Activated CD4-positive, alpha-beta T cell treated with anti-CD3 and anti-CD28 coated beads, Interleukin-2, Interleukin-4, amounts not matched to agents 100 ng/mL and 50 ng/mL, durations not matched to agents 16 hours and 8 hours (primary cell): ENCODE results near the gene SORCS2.

ENCODE experiments used
- DNase-seq: peaks from one replicate; pipeline ENCODE4 v3.0.0-alpha.2; 2020; ENCODE audit warnings: low spot score

SORCS2 gene

DNA sequence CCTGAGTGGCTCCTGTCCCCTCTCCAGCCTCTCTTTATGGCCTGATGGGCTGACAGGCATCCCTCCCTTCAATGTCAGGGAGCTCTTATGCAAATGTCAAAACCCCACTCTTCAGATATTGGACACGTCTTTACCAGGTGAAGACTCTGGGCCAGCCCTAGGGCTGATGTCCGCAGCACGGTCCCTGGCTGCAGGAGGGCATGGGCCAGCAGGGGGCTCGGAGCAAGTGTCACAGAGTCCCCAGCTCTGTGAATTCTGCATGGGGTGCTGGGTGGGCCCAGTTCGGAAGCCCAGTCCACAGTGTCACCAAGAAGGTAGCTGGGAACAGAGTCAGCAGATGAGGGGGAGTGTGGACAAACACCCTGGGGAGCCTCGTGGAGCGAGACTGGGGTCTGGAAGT lies 282.0 kb downstream of the SORCS2 start:
- DNase-seq, result no peak

DNA sequence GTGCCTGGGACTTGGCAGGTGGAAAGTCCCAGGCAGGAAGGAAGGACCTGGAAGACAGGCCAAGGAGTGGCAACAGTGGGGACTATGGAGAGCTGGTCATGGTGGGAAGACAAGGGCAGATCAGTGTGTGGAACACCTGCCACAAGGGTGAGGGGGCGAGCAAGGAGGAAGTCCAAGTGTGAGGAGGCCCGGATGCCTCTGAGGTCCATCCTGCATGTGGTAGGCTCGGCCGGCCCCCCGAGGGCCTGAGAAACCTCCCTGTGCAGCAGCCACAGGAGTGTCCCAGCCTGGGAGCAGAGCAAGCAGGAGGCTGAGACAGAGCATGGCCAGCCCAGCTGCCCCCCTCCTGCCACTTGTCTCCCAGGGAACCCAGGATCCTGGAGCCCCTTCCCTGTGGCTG lies 282.9 kb downstream of the SORCS2 start:
- DNase-seq, result no peak

DNA sequence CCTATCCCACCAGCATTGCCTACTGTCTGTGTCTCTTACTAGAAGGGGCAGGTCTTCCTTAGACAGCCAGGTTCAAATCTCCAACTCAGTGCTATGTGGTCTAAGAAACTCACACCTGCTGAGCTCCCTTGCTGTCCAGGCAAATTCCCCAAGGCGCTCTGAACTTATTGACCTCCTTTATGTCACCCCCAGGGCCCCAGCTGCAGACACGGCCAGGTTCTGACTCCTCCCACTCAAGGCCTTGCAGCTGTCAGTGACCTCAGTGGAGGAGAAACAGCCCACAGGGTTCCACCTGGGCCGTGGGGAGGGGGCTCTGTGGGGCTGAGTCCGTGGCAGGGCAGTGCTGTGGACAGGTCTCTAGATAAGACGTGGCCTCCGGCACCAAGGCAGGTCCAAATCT lies 284.5 kb downstream of the SORCS2 start:
- no peak for DNase-seq

DNA sequence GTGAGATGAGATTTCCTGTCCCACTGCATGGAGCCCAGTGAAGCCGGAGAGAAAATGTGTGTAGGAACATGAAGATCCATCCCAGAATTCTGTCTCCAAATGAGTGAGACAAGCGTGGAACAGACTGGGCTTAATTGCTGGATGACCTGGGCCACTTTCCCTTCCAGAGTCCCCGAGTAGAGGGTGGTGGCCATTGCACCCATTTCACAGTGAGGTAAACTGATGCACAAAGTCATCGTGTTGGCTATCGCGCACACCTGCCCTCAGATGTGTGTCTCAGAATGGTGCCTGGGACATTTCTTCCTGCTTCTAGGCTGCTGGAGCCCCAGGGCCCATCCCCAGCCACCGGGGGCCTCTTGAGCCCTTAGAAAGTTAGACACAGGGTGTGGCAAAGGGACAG lies 285.4 kb downstream of the SORCS2 start:
- no peak for DNase-seq

DNA sequence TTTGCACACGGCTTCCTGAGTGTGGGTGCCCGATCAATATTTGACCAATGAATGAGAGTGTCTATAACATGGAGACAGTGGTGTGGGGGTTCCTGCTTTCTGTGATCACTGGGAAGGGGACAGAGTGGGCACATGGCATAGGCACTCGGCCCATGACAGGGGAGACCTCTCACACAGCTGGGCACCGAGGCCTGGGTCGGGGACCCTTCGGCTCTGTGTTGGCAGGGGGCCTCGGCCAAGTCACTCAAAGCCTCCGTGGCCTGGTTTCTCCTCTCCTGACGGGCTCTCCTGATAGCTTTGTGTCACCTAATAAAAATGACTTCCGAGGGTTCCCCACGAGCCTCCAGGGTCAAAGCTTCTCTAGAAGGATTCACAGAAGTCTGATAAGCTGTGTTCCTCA lies 286.3 kb downstream of the SORCS2 start:
- DNase-seq, result no peak

DNA sequence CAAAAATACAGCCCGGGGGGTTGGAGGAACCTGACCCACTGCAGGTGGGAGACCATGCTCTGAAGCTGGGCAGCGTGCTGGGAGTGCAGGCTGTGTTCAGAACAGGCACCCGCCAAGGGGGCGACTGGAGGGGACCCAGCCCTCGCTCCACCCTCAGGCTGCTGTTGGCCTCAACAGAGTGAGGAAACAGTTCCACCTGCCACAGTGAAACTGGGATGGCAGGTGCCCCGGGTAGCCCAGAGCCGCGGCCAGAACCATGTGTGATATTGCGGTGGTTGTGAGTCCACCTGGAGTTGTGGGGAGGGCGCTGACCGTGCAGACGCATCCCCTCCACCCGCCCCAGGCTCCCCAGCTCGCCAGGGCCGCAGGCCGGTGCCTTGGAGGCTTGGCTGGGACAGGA lies 288.1 kb downstream of the SORCS2 start:
- DNase-seq, result no peak

DNA sequence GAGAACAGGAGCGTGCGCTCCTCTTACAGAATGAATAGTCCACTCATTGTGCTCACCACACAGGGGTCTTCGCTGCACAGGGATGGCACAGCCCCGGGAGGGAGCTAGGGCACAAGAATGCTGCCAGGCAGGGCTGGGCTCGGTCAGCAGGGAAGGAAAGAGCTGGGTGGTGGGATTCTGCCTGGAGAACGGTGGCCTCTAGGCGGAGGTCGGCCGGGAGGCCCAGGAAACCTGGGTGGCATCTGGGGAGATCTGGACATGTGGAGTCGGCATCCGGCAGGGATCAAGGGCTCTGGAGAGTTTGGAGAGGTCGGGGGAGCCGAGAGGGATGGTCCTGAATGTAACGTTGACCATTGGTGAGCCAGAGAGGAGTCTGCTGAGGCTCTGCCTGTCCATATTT lies 288.9 kb downstream of the SORCS2 start:
- DNase-seq, result no peak

DNA sequence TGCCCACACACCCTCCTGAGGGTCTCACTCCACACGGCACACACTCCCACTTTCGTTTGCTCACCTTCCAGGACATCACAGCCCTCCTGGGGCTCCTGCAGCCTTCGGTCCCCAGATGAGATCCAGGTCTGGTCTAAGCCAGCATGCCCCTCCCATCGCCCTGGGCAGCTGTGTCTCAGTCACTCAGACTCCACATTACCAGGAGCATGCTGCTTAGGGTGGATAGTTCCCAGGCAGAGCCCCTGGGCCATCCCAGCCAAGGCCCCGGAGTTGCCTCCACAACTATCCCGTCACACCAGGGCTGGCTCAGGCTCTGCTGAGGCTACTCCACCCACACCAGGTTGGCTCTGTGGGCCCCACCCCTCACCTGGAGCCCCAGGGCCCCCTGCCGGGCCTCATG lies 292.8 kb downstream of the SORCS2 start:
- DNase-seq, result no peak

DNA sequence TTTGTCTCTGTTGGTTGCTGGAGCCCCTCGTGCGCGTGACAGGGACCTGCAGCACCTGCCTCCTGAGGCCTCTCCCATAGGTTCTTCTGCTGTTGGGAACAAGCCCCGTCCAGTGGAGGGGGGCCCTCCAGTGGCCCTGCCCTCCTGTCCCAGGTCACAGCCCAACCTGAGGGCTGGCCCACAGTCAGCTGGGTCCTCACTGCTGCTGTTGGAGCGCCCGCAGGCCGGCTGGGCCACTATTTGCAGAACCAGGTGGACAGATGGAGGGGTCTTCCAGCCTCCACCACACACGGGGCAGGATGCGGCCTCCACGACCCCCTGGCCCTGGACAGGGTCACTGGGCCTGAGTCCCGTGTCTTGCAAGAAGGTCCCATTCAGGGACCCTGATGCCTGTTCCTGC lies 293.8 kb downstream of the SORCS2 start:
- no peak for DNase-seq

DNA sequence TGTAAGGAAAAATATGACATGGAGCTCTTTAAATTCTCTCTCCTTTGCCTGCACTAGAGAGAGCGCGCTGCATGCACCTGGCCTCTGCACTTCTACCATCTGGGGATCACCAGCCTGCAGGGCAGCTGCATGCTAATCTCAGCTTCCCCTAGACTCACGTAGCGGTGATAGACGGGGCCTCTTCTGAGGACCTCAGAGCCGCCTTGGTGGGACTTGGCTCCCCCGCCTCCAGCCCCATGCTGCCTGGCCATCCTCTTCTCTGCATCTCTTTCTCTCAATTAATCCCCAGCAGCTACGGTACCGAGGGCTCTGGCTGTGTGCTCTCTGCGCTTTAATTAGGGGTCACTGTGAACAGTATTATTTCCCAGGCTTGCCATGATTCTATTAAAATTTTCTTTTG lies 295.2 kb downstream of the SORCS2 start:
- no peak for DNase-seq

DNA sequence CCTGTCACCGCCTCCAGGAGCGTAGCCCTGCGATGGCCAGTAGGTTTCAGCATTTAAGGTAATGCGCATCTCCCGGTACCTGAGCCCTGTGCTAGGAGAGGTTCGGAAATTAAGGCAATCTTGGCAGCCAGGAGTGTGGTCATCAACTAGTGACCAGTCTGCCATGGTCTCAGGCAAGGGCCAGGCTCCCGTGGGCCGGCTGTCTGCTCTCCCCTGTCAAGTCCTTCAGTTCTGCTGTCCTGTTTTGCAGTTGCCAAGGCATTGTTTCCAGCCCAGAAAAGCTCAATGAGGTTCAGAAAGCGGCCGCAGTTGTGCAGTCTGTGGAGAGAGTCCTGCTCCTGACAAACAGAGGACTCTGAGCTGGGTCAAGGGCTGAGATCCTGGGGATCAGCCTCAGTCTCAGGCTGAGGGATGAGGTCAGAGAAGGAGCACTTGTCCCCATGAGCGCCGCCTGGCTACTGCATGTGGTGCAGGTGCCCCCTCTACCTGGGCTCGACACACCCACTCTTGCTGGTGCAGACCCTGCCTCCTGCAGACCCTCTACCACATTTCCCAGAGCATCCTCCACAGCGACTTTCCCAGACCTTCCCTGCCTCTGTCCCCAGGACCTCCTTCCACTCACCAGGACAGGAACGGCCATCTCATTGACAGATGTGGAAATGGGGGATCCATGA lies 295.8 kb downstream of the SORCS2 start:
- no peak for DNase-seq

DNA sequence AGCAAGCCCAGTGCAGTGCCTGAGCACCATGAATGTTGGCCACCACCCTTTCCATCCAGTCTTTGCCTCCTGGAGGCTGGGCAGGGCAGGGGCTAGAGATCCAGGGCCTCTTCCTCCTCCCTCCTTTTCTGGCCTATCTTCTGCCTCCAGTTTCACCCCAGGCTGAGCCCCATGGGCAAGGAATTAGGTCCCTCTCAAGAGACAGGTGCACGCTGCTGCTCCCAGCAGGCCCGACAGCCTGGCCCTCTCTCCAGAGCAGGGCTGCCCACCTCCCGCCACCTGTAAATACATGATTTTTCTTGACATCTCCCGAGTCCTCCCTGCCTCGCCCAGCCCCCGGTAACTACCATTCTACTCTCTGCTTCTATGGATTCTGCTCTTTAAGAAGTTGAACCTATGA lies 299.6 kb downstream of the SORCS2 start:
- no peak for DNase-seq

DNA sequence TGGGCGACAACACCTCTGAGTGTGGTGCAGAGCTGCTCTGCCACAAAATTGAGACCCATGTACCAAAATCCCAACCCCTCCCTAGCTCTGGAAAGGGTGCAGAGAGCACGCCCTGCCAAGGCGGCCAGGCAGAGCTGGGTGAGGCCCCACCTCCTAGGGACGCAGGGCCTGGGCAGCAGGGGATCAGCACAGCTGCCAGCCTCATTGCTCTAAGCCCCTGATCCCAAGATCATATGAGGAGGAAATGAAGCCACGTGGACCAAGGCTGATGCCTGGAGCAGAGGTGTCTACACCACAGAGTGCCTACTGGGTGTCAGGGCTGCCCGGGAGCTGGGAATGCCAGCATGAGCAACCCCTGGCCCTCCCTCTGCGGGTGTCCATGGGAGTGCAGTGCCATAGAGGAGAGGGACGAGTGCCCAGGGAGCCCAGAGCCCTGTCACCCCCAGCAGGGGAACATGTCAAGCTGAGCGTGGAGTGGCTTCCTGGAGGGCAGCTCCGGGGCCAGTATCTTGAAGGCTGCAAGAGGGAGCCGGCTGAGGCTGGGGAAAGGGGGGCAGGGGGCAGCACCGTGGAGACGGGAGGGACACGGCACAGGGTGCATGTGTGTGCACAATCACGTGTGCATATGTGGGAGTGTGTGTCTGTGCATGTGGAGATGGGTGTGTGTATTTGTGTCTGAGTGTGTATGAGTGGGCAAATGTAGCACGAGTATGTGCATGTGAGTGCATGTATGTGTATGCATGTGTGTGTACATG lies 306.3 kb downstream of the SORCS2 start:
- no peak for DNase-seq

DNA sequence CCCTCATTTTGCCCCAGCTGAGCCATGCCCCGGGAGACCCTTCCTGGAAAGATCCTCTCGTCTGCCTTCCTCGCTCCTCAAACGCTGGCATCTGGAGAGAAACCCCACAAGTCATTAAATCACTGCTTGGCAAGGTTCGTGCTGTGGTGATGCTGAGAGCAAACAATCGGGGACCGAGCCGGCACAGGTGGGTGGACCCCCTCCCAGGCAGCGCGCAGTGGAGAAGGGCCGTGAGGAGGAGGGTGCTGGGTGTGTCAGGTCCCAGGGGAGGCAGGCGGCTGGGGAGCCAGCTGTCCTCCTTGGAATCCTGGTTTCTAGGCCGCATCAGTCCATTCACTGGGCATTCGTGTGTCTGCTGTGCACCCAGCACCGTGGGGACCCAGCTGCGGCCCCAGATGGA lies 307.3 kb downstream of the SORCS2 start:
- no peak for DNase-seq

DNA sequence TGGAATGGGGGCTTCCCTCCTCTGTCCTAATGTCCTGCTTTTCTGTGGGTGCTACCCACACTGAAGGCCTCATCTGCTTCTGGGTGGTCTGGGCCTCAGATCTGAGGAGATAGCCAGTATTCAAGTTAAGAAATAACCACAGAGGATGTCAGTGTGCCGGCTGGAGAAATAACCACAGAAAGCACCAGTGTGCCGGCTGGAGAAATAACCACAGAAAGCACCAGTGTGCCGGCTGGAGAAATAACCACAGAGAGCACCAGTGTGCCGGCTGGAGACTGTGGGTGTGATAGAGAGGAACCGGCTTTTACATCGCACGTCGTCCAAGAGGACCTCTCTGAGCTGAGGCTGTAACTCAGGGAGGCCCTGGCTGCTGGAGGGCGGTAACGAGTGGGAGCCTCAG lies 308.1 kb downstream of the SORCS2 start:
- DNase-seq, result no peak

DNA sequence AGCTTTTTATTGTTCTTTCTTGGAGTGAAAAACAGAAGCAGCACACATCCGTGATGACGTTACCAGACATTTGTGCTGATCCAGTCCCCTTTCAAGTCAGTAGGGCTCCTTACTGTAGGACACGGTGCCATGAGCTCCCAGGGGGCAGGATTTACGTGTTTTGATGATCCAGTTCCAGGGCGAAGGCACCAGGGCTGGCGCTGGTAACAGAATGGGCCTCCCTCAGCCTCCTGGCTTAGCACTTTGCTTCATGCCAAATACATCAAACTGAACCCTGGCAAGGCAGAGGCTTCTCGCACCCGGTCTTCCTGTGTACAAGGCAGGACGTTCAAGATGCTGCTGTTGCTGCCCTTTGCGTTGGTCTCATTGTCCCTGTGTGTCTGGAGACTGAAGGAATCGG lies 309.0 kb downstream of the SORCS2 start:
- DNase-seq, result no peak

DNA sequence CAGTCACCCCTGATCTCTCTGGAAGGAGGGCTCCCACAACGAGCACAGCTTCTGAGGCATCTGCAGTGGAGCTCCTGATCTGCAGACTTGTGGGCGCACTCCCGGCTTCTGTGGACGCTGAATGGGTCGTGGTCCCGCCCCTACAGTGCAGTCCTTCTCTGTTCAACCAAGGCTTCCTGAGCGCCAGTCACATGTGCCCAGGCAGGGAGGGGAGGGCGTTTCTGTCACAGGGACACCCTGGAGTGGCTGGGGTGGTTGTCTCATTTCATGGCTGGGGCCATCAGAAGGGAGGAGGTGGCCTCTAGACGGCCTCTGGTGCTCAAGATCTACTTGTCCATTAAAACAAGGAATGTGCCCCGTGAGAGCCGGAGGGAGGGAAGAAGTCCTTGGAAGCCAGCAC lies 309.5 kb downstream of the SORCS2 start:
- DNase-seq, result no peak

DNA sequence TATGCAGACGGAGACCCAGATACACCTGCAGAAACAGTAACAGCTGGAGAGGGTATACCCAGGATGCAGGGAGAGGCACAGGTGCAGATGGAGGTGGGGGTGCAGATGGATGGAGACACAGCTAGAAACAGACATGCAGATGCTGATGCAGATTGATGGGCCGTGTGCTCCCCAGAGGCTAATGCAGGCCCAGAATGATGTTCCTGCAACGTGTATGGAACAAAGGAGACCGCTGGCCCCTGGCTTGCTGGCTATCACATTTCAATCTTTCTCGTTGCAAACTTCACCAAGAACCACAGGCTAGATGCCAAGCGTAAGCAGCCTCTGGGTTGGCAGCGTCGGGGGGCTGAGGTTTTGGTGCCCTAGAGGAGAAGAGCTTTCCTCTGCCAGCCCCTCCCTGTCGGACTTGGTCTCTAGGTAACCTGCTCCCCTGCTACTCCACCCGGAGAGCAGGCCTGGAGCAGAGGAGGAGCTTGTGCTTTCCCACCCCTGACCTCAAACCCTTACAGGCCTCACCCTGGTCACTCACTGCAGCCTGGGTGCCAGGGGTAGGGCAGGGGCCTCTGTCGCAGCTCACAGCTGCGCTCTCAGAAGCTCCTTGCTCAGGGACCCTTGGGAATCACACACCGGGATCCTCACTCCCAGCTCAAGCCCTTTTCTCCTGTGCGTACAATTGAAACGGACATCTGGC lies 311.4 kb downstream of the SORCS2 start:
- DNase-seq, result no peak

DNA sequence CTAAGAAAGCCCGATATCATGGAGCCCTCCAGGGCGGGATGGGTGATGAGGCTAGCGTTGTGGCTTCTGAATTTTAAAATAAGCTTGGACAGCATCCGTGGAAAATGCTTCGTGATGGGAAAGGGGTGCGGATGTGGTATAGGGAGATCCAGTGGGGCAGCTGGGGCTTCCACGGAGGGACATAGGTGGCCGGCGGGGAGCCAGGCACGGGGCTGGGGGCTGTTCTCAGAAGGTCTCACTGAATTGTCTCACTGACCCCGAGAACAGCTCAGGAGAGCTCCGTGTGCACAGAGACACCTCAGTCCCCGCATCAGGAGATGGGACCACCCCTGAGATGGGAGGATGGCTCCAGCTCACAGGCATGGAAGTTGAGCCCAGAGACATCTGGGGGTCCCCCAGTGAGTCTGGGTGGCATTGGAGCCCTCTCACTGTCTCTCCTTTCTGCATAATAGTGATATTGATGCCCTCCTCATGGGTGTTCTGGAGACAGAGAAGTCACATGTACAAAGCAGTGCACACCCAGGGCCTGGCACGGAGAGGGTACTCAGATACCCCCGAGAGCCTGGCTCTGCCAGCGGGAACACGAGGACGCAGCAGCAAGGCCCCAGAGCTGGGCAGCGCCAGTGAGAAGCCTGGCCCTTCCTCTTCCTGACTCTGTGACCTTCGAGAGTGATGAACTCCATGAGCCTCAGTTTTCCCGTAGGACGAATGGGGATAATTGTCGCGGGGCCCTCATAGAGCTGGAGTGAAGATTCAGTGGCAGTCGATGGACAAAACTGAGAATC lies 313.0 kb downstream of the SORCS2 start:
- no peak for DNase-seq

DNA sequence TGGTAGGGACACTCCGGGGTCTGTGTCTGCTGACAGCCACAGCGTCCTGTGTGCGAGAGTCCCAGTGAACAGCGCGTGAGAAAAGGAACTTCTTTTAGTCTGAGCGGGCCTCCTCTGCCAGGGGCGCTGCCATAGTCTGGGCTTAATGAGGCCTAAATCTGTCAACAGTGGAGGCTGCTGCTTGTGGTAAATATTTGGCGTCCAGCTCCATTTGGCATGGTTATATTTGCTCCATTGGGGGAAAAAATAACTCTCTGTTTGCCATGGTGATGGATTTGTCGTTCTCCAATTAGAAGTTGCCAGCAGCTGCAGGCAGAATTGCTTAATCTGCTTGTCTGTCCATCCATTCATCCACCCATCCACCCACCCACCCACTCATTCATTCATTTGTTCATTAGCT lies 313.8 kb downstream of the SORCS2 start:
- no peak for DNase-seq

DNA sequence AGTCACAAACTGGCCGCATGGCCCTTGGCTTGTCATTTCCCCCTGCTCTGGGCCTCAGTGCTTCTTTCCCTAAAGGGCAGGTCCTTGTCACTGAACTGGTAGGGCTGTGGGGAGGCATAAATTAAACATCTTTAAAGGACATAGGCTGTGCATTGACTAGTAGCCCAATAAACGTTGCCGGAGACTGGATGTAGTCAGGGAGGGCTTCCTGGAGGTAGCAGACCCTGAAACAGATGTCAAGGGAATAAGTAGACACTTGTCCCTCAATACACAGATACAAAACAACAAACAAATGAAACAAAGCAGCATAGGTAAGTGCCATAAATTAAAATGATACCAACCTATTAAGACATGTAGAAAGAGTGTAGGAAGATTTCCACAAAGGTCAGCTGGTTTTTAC lies 314.2 kb downstream of the SORCS2 start:
- no peak for DNase-seq

DNA sequence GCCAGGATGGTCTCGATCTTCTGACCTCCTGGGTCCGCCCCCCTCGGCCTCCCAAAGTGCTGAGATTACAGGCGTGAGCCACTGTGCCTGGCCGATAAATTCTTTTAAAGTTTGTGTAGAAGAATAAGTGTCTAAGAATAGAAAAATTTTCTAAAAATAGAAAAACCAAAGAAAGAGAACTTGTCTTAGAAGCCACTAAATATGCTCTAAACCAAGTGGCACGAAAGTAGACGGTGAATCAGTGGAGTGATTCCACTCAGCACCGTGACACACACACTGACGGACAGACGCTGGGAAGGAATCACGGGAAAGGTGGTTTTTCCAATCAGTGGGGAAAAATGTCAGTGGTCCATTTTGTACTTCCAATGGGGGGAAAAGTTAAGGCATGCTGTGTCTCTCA lies 315.0 kb downstream of the SORCS2 start:
- DNase-seq, result no peak

DNA sequence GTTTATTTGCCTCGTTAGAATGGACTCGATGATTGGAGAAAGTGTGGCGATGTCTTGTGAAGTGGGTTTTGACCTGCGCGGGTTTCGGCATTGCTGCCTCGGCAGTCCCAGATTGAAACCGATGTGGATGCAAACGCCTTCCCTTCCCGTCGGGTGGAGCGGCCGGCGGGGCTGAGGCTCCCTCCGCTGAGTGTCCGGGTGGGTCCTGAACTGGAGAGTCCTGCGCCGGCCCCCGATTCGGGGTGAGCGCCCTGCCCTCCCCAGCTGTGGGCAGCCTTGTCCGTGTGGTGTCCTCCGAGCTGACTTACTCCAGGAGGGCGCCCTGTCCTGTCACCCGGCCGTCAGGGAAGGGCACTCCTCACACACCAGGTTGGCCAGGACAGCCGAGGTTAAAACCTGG lies 317.7 kb downstream of the SORCS2 start:
- no peak for DNase-seq
